ENCODE data around the gene DGCR8. TPM values are rescaled to one million over a fixed set of nuclear protein-coding genes. Genes with fewer than 3 reads are reported as not detected.

Gene DGCR8
- total RNA-seq, 4 donors from 2014 or later, result 34.3 to 182 (median 64.7) TPM

DNA sequence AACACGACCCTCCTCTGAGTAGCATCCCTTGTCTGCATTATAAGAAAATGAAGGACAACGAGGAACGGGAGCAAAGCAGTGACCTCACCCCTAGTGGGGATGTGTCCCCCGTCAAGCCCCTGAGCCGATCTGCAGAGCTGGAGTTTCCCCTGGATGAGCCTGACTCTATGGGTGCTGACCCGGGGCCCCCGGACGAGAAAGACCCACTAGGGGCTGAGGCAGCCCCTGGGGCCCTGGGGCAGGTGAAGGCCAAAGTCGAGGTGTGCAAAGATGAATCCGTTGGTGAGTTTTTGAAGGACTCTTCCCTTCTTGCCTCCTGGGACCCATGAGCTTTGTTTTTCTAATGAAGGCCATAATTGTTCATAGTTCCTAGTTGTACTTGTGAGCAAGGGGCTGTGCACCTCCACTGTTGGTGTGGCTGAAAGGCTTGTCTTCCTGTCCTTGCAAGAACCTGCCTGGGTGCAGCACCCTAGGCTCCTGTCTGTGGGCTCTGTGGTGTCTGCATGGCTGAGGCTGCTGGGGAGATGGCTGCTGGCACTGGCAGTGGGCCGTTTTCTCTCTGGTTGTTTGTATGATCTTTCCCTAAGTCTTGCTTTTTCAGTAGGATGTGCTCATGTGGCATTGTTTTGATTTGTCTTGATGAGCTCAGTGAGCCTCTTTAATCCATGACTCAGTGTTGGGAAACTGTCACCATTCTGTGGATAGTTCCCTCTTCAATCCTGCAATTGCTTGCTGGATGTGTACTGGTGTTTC is 10.1 kb downstream of the DGCR8 start:
- DNase-seq, result no peak
- intact Hi-C loops (cut with DNase I; ENCODE audit: low total_unique reads), result no loop called here
- Histone ChIP-seq H3K27ac (no peak overlapping the region), H3K4me3 (no peak overlapping the region), H3K27me3 (no peaks in the 10 kb centered on the region), H3K36me3 (peaks cover 0 to 91% (median 20%) of the 10 kb centered on the region in 4 donors), H3K4me1 (peaks cover 0 to under 1% (median 0%) of the 10 kb centered on the region in 4 donors), H3K9me3 (no peaks in the 10 kb centered on the region)
- 80 to 88% methylated on average over 1 to 11 of the region's 11 CpGs for WGBS, 2 donors (ENCODE audit: low coverage in 1 of 2)
- TF ChIP-seq POLR2AphosphoS5 (IDR thresholded peaks at IDR 0.05) (no peak), EP300 (IDR thresholded peaks at IDR 0.05; ENCODE audit: low read depth) (no peak), POLR2A (IDR thresholded peaks at IDR 0.05) (no peak)
- TF ChIP-seq, protein P1, sequence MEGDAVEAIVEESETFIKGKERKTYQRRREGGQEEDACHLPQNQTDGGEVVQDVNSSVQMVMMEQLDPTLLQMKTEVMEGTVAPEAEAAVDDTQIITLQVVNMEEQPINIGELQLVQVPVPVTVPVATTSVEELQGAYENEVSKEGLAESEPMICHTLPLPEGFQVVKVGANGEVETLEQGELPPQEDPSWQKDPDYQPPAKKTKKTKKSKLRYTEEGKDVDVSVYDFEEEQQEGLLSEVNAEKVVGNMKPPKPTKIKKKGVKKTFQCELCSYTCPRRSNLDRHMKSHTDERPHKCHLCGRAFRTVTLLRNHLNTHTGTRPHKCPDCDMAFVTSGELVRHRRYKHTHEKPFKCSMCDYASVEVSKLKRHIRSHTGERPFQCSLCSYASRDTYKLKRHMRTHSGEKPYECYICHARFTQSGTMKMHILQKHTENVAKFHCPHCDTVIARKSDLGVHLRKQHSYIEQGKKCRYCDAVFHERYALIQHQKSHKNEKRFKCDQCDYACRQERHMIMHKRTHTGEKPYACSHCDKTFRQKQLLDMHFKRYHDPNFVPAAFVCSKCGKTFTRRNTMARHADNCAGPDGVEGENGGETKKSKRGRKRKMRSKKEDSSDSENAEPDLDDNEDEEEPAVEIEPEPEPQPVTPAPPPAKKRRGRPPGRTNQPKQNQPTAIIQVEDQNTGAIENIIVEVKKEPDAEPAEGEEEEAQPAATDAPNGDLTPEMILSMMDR (IDR thresholded peaks at IDR 0.05), result no peak
- in situ Hi-C loops (cut with MboI; ENCODE audit: low pct_ligation_motif_present in 1 of 4, low pct_unique_long_range_greater_than_20kb in 1 of 4, low sequenced_read_pairs in 3 of 4), result no loop called here

- Histone ChIP-seq H3K27ac (no peak overlapping the region), H3K9me3 (no peaks in the 10 kb centered on the region), H3K36me3 (peaks cover 0 to 95% (median 22%) of the 10 kb centered on the region in 4 donors), H3K27me3 (no peaks in the 10 kb centered on the region), H3K4me3 (no peak overlapping the region), H3K4me1 (no peaks in the 10 kb centered on the region)
- in situ Hi-C loops (cut with MboI; ENCODE audit: low pct_ligation_motif_present in 1 of 4, low pct_unique_long_range_greater_than_20kb in 1 of 4, low sequenced_read_pairs in 3 of 4) (no loop called here), intact Hi-C loops (cut with DNase I; ENCODE audit: low total_unique reads) (no loop called here)
- no peak for DNase-seq
- TF ChIP-seq POLR2AphosphoS5 (IDR thresholded peaks at IDR 0.05) (no peak), POLR2A (IDR thresholded peaks at IDR 0.05) (no peak), EP300 (IDR thresholded peaks at IDR 0.05; ENCODE audit: low read depth) (no peak)
- TF ChIP-seq, protein P1 (IDR thresholded peaks at IDR 0.05), result no peak
- 63 to 88% methylated on average over 2 to 9 of the region's 9 CpGs for WGBS, 2 donors (ENCODE audit: low coverage in 1 of 2)
Measured at GRCh38 chr22:20090730-20091240, 10.7 kb downstream of the DGCR8 start.

DNA sequence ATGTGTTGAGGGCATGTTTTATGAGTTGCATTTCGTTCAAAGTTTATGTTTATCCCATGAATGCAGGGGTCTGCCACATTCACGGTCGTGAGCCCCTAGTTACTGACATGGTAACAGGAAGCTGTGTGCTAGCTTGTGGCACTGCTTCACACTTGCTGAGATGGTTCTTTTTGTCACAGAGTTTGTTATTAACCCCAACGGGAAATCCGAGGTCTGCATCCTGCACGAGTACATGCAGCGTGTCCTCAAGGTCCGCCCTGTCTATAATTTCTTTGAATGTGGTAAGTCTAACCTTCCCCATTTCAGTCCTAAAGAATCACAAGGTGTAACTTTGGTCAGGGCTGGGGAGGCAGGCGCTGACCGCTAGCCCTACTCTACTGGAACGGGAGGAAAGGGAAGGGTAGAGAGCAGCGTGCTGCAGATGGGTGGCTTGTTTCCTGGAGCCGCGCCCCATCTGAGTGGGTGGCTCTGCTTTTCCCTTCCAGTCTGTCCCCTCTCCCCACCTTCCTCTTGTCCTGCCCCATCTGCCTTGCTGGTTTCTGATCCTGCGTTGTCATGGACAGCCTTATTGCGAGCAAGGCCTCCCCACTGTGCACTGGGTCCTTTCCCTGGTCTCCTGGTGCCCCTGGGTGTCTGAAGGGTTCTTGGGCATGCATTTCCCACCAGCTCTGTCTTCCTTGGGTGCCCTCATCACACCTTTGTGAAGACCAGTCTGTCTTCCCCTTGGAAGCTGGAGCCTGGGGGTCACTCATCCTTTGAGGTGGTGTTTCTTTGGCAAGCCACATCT is 11.8 kb downstream of the DGCR8 start:
- Histone ChIP-seq H3K9me3 (no peaks in the 10 kb centered on the region), H3K27me3 (no peaks in the 10 kb centered on the region), H3K27ac (no peak overlapping the region), H3K36me3 (peaks cover 0 to 95% (median 24%) of the 10 kb centered on the region in 4 donors), H3K4me3 (no peak overlapping the region), H3K4me1 (no peaks in the 10 kb centered on the region)
- DNase-seq, result no peak
- no peak for TF ChIP-seq POLR2AphosphoS5 (IDR thresholded peaks at IDR 0.05)
- TF ChIP-seq, protein P1 (IDR thresholded peaks at IDR 0.05), result no peak
- no peak for TF ChIP-seq POLR2A (IDR thresholded peaks at IDR 0.05)
- TF ChIP-seq EP300 (IDR thresholded peaks at IDR 0.05; ENCODE audit: low read depth), result no peak
- in situ Hi-C loops (cut with MboI; ENCODE audit: low pct_ligation_motif_present in 1 of 4, low pct_unique_long_range_greater_than_20kb in 1 of 4, low sequenced_read_pairs in 3 of 4) (no loop called here), intact Hi-C loops (cut with DNase I; ENCODE audit: low total_unique reads) (no loop called here)
- WGBS, 2 donors (ENCODE audit: low coverage in 1 of 2), result 93 to 100% methylated on average over 1 to 16 of the region's 16 CpGs

GRCh38 chr22:20092477-20092854 is 12.4 kb downstream of the DGCR8 start:
- Histone ChIP-seq H3K36me3 (peaks cover 0 to 95% (median 26%) of the 10 kb centered on the region in 4 donors), H3K9me3 (no peaks in the 10 kb centered on the region), H3K4me3 (no peak overlapping the region), H3K4me1 (no peaks in the 10 kb centered on the region), H3K27me3 (no peaks in the 10 kb centered on the region), H3K27ac (no peak overlapping the region)
- in situ Hi-C loops (cut with MboI; ENCODE audit: low pct_ligation_motif_present in 1 of 4, low pct_unique_long_range_greater_than_20kb in 1 of 4, low sequenced_read_pairs in 3 of 4), result no loop called here
- TF ChIP-seq POLR2A (IDR thresholded peaks at IDR 0.05) (no peak), POLR2AphosphoS5 (IDR thresholded peaks at IDR 0.05) (no peak), EP300 (IDR thresholded peaks at IDR 0.05; ENCODE audit: low read depth) (no peak)
- TF ChIP-seq, protein P1 (IDR thresholded peaks at IDR 0.05), result no peak
- DNase-seq, result no peak
- intact Hi-C loops (cut with DNase I; ENCODE audit: low total_unique reads), result no loop called here
- 92 to 95% methylated on average over 7 to 11 of the region's 11 CpGs for WGBS, 2 donors (ENCODE audit: low coverage in 1 of 2)
